ENCODE measurements around the gene SMARCA2. TPM values are rescaled to one million over a fixed set of nuclear protein-coding genes. Genes with fewer than 3 reads are reported as not detected.

The SMARCA2 gene
- total RNA-seq, 4 donors from 2014 or later = 148 to 217 (median 196) TPM

DNA sequence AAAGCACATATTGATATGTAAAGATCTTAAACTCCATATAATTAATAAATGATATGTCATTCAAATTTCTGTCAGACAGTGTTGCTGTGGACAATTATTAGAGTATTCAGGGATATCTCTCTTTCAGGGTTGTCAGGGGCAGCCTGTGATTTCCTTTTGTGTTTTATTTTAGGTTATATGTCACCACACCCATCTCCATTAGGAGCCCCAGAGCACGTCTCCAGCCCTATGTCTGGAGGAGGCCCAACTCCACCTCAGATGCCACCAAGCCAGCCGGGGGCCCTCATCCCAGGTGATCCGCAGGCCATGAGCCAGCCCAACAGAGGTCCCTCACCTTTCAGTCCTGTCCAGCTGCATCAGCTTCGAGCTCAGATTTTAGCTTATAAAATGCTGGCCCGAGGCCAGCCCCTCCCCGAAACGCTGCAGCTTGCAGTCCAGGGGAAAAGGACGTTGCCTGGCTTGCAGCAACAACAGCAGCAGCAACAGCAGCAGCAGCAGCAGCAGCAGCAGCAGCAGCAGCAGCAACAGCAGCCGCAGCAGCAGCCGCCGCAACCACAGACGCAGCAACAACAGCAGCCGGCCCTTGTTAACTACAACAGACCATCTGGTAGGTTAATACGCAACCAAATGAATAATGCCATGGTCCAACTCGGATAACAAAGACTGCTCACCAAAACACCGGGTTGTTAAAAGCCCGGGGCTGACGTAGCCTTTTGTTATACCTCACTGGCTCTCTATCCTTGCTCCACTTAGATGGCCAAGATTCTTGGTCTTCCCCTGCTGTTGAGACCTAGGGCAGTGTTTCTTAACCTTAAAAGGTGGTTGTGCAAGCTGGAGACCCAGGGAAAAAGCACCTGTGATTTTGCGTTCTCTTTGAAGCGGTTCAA lies 24.4 kb downstream of the SMARCA2 start:
- 63 to 75% methylated on average over 17 to 20 of the region's 20 CpGs for WGBS, 2 donors
- no peaks in the 10 kb centered on the region for H3K27me3 ChIP-seq
- peaks cover 20% of the 10 kb centered on the region in 2 donors for H3K36me3 ChIP-seq
- intact Hi-C loops (cut with DNase I) = no loop called here
- H3K27ac ChIP-seq = no peak overlapping the region
- no peak for DNase-seq
- H3K9me3 ChIP-seq = no peaks in the 10 kb centered on the region
- no peaks in the 10 kb centered on the region for H3K4me1 ChIP-seq
- H3K4me3 ChIP-seq (replicated peaks in 1 of 3) = no peak overlapping the region
- no peak for TF ChIP-seq POLR2A (IDR thresholded peaks at IDR 0.05)
- TF ChIP-seq, protein P1, sequence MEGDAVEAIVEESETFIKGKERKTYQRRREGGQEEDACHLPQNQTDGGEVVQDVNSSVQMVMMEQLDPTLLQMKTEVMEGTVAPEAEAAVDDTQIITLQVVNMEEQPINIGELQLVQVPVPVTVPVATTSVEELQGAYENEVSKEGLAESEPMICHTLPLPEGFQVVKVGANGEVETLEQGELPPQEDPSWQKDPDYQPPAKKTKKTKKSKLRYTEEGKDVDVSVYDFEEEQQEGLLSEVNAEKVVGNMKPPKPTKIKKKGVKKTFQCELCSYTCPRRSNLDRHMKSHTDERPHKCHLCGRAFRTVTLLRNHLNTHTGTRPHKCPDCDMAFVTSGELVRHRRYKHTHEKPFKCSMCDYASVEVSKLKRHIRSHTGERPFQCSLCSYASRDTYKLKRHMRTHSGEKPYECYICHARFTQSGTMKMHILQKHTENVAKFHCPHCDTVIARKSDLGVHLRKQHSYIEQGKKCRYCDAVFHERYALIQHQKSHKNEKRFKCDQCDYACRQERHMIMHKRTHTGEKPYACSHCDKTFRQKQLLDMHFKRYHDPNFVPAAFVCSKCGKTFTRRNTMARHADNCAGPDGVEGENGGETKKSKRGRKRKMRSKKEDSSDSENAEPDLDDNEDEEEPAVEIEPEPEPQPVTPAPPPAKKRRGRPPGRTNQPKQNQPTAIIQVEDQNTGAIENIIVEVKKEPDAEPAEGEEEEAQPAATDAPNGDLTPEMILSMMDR (IDR thresholded peaks at IDR 0.05) = no peak

DNA sequence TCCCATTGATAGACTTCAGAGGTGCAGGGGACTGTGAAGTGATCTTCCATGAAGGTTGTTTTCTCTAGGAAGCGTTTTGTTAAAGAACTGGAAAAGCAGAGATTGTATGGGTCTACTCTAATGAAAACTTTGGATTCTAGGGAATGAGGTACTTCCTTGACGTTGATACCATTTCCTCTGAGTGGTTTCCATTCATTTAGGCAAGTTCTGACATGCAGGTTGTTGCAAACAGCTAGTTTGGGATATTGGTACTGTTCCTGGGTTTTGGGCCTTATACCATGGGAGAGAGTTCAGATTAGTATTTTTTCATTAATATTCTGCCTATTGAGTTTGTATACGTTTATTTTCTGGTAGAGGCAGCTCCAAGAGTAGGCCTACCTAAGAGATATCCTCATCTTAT lies 25.7 kb downstream of the SMARCA2 start:
- intact Hi-C loops (cut with DNase I) = no loop called here
- Histone ChIP-seq H3K9me3 (no peaks in the 10 kb centered on the region), H3K4me3 (replicated peaks in 1 of 3) (no peak overlapping the region), H3K4me1 (no peaks in the 10 kb centered on the region), H3K27me3 (no peaks in the 10 kb centered on the region), H3K27ac (no peak overlapping the region), H3K36me3 (peaks cover 18 to 20% of the 10 kb centered on the region in 2 donors)
- 75 to 83% methylated on average over 3 of the region's 3 CpGs for WGBS, 2 donors
- TF ChIP-seq, protein P1 (IDR thresholded peaks at IDR 0.05) = no peak
- no peak for TF ChIP-seq POLR2A (IDR thresholded peaks at IDR 0.05)
- no peak for DNase-seq

- 92% methylated on average over 2 of the region's 2 CpGs for WGBS, 2 donors
- Histone ChIP-seq H3K9me3 (no peaks in the 10 kb centered on the region), H3K27me3 (no peaks in the 10 kb centered on the region), H3K27ac (no peak overlapping the region), H3K4me3 (replicated peaks in 1 of 3) (no peak overlapping the region), H3K36me3 (peaks cover 18 to 20% of the 10 kb centered on the region in 2 donors), H3K4me1 (no peaks in the 10 kb centered on the region)
- no peak for TF ChIP-seq POLR2A (IDR thresholded peaks at IDR 0.05)
- TF ChIP-seq, protein P1 (IDR thresholded peaks at IDR 0.05) = no peak
- intact Hi-C loops (cut with DNase I) = no loop called here
- DNase-seq = no peak
Observed at GRCh38 chr9:2041736-2042135, 26.6 kb downstream of the SMARCA2 start.

DNA sequence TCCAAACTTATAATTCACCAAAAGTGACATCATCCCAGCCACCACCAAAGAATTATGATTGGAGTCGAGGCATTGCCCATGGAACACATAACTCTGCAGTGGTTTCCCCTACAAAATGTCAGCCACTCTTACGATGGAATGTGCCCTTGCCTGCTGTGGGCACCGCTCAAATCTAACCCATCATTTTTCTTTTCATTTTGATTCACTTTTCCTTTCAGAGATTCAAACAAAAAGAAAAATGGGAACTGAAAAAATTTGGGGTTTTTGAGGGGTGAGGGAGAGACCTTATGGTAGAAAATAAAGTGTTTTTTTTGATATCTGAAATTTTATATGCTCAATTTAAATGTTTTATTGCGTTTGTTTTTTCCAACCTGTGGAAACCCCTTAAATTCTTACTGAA lies 28.1 kb downstream of the SMARCA2 start:
- Histone ChIP-seq H3K4me1 (no peaks in the 10 kb centered on the region), H3K9me3 (no peaks in the 10 kb centered on the region), H3K27ac (no peak overlapping the region), H3K27me3 (no peaks in the 10 kb centered on the region), H3K36me3 (peaks cover 18 to 20% of the 10 kb centered on the region in 2 donors), H3K4me3 (replicated peaks in 1 of 3) (no peak overlapping the region)
- DNase-seq = no peak
- intact Hi-C loops (cut with DNase I) = no loop called here
- no peak for TF ChIP-seq POLR2A (IDR thresholded peaks at IDR 0.05)
- TF ChIP-seq, protein P1 (IDR thresholded peaks at IDR 0.05) = no peak
- 76 to 86% methylated on average over 4 of the region's 4 CpGs for WGBS, 2 donors

DNA sequence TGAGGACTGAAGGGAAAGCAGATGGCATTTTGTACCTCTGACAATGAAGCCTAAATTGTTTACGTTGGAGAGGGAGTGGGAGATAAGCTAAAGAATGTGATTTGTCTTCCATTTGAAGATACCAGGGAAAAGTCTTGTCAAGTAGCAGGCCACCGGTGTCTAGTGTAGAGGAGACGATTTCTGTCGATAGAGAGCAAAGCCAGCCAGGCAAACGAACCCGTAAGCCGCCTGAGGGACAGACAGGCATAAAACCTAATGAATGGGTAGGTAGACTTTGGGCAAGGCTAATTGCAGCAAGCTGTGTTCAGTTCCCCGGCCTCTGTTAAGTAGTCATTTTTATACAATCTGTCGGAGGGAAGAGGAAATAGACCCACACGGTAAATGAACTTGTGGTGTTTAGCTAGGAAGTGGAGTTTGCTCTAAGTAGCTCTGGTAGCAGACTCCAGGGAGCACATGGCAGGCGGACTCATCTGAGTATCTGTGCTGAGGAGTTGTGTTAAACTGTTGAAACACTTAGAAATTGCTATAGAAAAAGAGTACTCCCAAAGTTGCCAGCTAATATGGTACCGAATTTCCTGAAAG lies 28.8 kb downstream of the SMARCA2 start:
- DNase-seq = no peak
- Histone ChIP-seq H3K9me3 (no peaks in the 10 kb centered on the region), H3K4me1 (no peaks in the 10 kb centered on the region), H3K27ac (no peak overlapping the region), H3K4me3 (replicated peaks in 1 of 3) (no peak overlapping the region), H3K27me3 (no peaks in the 10 kb centered on the region), H3K36me3 (peaks cover 18 to 20% of the 10 kb centered on the region in 2 donors)
- TF ChIP-seq, protein P1 (IDR thresholded peaks at IDR 0.05) = no peak
- TF ChIP-seq POLR2A (IDR thresholded peaks at IDR 0.05) = no peak
- intact Hi-C loops (cut with DNase I) = no loop called here
- 82 to 84% methylated on average over 12 of the region's 12 CpGs for WGBS, 2 donors

All from thyroid gland (tissue), 4 donors.